Measurements from ENCODE around the gene TSHZ3. TPM values are rescaled to one million over a fixed set of nuclear protein-coding genes. Genes with fewer than 3 reads are reported as not detected.

Gene TSHZ3
- total RNA-seq, 1 experiment from 2014 or later, result 0.05 TPM

GRCh38 chr19:31297991-31298390, 51.2 kb downstream of the TSHZ3 start:
- ATAC-seq (no peak), DNase-seq (ENCODE audit: low read depth, low spot score) (no peak)
- TF ChIP-seq EGR1 (IDR thresholded peaks at IDR 0.05; ENCODE audit: low read depth), result no peak
- no peak for TF ChIP-seq EZH2 (IDR thresholded peaks at IDR 0.05)
- no peak for TF ChIP-seq ZNF274 (IDR thresholded peaks at IDR 0.05; ENCODE audit: low read depth, low read length)
- no peak for TF ChIP-seq ATF3 (IDR thresholded peaks at IDR 0.05)
- TF ChIP-seq EZH2phosphoT487 (IDR thresholded peaks at IDR 0.05; ENCODE audit: borderline replicate concordance), result no peak
- no peak for TF ChIP-seq FOSL1 (IDR thresholded peaks at IDR 0.05; ENCODE audit: low read depth)
- no peak for TF ChIP-seq CTCF (IDR thresholded peaks at IDR 0.05 in 2 of 3, conservative IDR thresholded peaks at IDR 0.05 in 1 of 3; ENCODE audit: borderline replicate concordance in 1 of 3, insufficient read depth in 1 of 3, low read depth in 2 of 3, low read length in 2 of 3)
- TF ChIP-seq ZFX (IDR thresholded peaks at IDR 0.05), result no peak
- TF ChIP-seq CEBPB (IDR thresholded peaks at IDR 0.05; ENCODE audit: low read depth), result no peak
- BruUV-seq (replicated peaks), result no TSS peak
- Histone ChIP-seq H3K27me3 (ENCODE audit: insufficient read depth, low read length) (no peaks in the 10 kb centered on the region), H4K20me1 (ENCODE audit: insufficient read depth) (no peaks in the 10 kb centered on the region), H3K4me1 (ENCODE audit: control insufficient read depth in 1 of 2, insufficient read depth in 2 of 2, low read length in 2 of 2) (no peaks in the 10 kb centered on the region), H3K4me3 (replicated peaks in 1 of 2; ENCODE audit: low read depth in 1 of 2, low read length in 2 of 2) (no peak overlapping the region), H3K9me3 (ENCODE audit: control insufficient read depth in 1 of 2, insufficient read depth in 1 of 2, low read depth in 1 of 2, low read length in 2 of 2) (peaks cover 8 to 25% of the 10 kb centered on the region in 2 experiments; a peak in 2 of 4 replicates), H3K4me2 (ENCODE audit: low read length) (no peak overlapping the region), H3K27ac (ENCODE audit: low read depth, low read length) (no peak overlapping the region), H3K9me2 (ENCODE audit: insufficient read depth) (no peaks in the 10 kb centered on the region), H2AFZ (ENCODE audit: low read depth, low read length, poor library complexity, severe bottlenecking) (no peak overlapping the region), H3K9ac (ENCODE audit: low read length) (no peak overlapping the region), H3K79me2 (ENCODE audit: insufficient read depth, low read length) (no peaks in the 10 kb centered on the region), H3K36me3 (ENCODE audit: control insufficient read depth in 1 of 2, insufficient read depth in 2 of 2, low read length in 2 of 2) (no peaks in the 10 kb centered on the region)
- CTCF ChIA-PET, result no interaction called here
- RAD21 ChIA-PET (ENCODE audit: low non-redundant PET in 1 of 2, low total read pairs in 2 of 2, uncharacterized antibody in 2 of 2, unreplicated experiment in 2 of 2), result no interaction called here
- POLR2A ChIA-PET, result no interaction called here
- intact Hi-C loops (cut with micrococcal nuclease), result no loop called here

All from HCT116 (cell line).